ENCODE results near the gene SKIDA1.

SKIDA1 gene

GRCh38 chr10:21475393-21475792, 50.1 kb downstream of the SKIDA1 start:
- DNase-seq = no peak

- no peak for DNase-seq
Measured at GRCh38 chr10:21473541-21473940, 51.9 kb downstream of the SKIDA1 start.

GRCh38 chr10:21473135-21473534, 52.3 kb downstream of the SKIDA1 start:
- no peak for DNase-seq

- no peak for DNase-seq
Measured at GRCh38 chr10:21468086-21468485, 57.4 kb downstream of the SKIDA1 start.

GRCh38 chr10:21467633-21468032, 57.8 kb downstream of the SKIDA1 start:
- no peak for DNase-seq

GRCh38 chr10:21464134-21464533, 61.3 kb downstream of the SKIDA1 start:
- no peak for DNase-seq
